ENCODE results near the gene SIGLEC8. TPM values are rescaled to one million over a fixed set of nuclear protein-coding genes. Genes with fewer than 3 reads are reported as not detected.

Gene SIGLEC8
- total and polyA plus RNA-seq, 9 of the 15 experiments (the other 6 are each of a cell fraction or from before 2014, with no cell fraction given): 0.04 to 0.65 (median 0.39) TPM

GRCh38 chr19:51441410-51442390, 16.6 kb downstream of the SIGLEC8 start (continued):
- TF ChIP-seq ZNF354B (CRISPR knock-in tag; IDR thresholded peaks at IDR 0.05): no peak
- no peak for TF ChIP-seq MCM7 (IDR thresholded peaks at IDR 0.05)
- no peak for TF ChIP-seq SETDB1 (IDR thresholded peaks at IDR 0.05; ENCODE audit: low read length)
- TF ChIP-seq ZMIZ1 (IDR thresholded peaks at IDR 0.05; ENCODE audit: low read depth in 2 of 2, low read length in 2 of 2): no peak
- no peak for TF ChIP-seq ZNF785 (CRISPR knock-in tag; IDR thresholded peaks at IDR 0.05)
- no peak for TF ChIP-seq ZNF518B (CRISPR knock-in tag; IDR thresholded peaks at IDR 0.05)
- TF ChIP-seq UBTF (IDR thresholded peaks at IDR 0.05; ENCODE audit: borderline replicate concordance in 1 of 2, low read depth in 2 of 2, low read length in 2 of 2): no peak; a peak in 1 of 4 replicates

Data from K562 (cell line).